Hippocampal formation (tissue), 2 donors: ENCODE results near the gene GPATCH3.
A peak's percentile ranks its signal among the peaks of the same experiment; 100 is the strongest.
"Not testable (repeated sequence)": the region's sequence is repeated elsewhere in the genome, so short reads cannot be mapped to it uniquely, and the experiment has no call there.

Experiments used
- DNase-seq, 2 donors: peaks; one replicate each; lab custom pipeline; 2025; lab: John Stamatoyannopoulos, UW

GPATCH3 gene

DNA sequence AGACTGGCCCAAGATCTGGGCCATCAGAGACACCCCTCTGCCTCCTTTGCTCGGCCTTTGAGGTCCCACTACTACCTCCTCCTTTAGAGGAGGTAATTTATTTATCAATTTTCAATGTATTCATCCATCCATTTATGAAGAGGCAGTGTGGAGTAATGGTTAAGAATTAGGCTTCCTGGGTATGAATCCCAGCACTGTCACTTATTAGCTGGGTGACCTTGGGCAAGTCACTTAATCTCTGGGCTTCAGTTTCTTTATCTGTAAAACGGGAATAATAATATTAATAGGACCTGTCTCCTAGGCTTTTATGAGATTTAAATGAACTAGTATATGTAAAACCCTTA is 11.9 kb upstream of the GPATCH3 start:
- no peak for DNase-seq

GRCh38 chr1:26911399-26912146 is 11.3 kb upstream of the GPATCH3 start:
- no peak for DNase-seq

DNA sequence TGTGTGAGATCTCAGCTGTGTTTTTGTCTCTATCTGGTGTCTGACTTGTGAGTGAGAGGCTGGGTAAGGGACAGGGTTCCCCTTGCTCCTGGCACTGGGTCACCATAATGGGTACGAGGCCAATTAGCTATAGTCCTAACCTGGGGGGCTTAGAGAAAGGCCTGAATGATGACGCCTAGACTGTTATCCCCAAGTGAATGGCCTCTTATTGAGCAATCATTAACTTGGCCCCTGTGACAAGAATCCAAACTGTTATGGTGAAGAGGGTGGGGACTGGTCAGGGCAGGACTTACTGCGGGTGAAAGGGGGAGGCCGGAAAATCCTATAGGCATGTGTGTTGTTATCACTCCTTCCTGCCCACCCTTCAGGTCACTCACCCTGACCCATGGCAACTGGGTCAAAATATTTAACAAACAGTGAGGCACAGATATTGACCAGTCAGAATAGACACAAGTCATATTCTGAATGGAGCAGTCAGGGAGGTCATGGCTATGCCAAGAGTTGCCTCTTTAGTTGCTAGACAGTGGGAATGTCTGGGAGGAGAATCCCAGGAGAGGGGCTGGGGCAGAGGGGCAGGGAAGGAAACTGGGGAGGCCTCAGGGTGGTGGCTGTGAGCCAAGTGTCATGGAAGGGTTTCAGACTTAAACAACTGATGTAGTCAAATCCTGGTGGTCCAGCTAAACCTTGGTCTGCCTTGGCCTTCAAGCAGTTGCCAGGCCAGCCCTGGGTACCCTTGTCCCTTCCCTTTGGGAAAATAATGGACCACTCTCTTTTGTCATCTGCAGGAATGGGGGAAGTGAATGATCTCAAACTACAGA is 10.3 kb upstream of the GPATCH3 start:
- DNase-seq: no peak

GRCh38 chr1:26909951-26910342 is 9.7 kb upstream of the GPATCH3 start:
- no peak for DNase-seq

DNA sequence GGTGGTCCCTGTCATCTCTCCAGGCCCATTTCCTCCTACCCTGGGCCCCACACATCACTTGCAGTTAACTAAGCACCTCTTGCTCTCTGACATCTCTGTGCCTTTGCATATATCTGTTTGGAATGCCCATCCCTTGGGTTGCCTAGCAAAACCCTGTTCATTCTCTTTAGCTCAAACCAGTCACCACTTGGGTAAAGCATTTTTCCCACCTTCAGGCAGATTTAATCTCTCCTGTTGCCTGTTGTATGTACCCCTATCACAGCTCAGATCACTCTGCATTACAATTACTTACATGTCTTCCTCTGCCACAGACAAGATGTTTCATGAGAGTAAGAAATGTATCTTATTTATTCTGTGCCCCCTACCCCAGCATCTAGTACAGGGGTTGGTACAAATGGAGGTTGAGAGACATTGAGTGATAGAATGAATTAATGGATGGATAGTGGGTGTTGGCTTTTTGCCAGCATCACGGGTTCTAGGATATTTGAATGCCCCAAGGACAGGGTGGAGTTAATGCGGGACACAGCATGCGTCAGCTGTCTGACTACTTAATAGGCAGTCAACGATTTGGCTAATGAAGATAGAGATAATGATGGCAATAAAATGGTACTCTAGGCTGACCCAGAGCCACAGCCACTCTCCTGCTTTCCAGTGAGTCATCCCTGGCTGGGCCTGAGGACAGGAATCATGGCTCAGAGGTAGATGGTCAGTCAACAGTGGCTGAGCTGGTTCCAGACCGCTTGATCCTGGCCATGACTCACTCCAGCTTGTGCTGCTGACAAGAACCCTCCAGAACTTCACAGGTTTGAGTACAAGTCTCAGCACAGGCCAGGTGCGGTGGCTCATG is 7.0 kb upstream of the GPATCH3 start:
- DNase-seq: no peak

DNA sequence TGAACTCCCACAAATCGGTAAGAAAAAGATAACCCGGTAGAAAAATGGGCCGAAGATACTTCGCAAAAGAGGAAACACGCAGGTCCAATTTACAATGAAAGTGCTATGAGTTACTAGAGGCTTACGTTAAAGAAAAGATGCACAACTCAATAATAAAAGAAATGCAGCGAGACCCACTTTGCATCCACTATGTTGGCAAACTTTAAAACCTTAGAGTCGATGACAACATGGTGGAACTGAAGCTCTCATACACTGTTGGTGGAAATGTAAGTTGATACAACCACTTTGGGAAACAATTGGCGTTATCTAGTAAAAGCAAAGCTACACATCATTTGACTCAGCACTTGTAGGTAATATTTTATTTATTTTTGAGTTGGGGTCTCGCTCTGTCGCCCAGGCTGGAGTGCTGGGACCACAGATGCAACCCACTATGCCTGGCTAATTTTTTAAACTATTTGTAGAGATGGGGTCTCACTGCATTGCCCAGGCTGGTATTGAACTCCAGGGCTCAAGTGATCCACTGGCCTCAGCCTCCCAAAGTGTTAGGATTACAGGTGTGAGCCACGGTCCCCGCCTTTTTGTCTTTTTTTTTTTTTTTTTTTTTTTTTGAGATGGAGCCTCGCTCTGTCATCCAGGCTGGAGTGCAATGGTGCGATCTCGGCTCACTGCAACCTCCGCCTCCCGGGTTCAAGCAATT is 696 bp upstream of the GPATCH3 start:
- DNase-seq: no peak

GRCh38 chr1:26897351-26897750 is 2.9 kb downstream of the GPATCH3 start:
- no peak for DNase-seq

DNA sequence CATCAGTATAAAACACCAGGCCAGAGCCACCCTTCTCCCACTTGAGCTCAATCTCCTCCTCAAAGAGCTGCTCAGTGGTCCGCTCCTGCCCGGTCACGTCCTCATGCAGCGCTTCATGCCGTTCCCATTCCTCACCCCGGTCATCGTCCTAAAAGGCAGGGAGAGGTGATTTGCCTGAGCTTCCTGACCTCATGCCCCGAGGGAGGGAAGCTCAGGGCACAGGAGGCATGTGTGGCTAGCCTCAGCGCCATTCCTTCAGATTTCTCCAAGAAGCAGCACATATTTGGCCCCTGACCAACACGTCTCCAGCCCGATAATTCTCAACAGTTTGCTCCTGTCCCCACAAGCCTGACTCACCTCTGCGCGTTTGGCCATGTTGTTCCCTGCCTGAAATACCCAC is 6.0 kb downstream of the GPATCH3 start:
- no peak for DNase-seq

DNA sequence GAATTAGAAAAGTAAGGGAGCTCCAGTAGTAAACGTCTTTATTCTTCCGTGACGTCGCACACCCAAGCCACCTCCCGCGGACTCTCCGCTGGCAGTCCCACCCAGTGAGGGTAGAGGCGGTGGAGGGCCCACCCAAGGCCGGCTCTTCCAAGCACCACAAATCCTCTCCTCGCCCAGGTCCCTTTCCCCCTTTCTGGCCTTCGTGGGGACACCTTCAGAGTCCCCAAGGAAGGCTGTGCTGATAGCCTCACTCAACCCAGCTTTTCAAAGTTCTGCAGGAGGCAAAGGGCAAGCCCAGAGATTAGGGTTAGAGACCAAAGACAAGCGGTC is 9.8 kb downstream of the GPATCH3 start:
- DNase-seq: no peak

- DNase-seq: peak; percentile 69 to 74
These were observed 10.5 kb downstream of the GPATCH3 start, which contains the start of gene GPN2 for GRCh38 chr1:26889551-26890466. Gene GPN2, minus strand, starts transcription at chr1:26890283. Its CDS starts 187 bp downstream, at chr1:26890096.

GRCh38 chr1:26888231-26888630 is 12.0 kb downstream of the GPATCH3 start:
- no peak for DNase-seq

DNA sequence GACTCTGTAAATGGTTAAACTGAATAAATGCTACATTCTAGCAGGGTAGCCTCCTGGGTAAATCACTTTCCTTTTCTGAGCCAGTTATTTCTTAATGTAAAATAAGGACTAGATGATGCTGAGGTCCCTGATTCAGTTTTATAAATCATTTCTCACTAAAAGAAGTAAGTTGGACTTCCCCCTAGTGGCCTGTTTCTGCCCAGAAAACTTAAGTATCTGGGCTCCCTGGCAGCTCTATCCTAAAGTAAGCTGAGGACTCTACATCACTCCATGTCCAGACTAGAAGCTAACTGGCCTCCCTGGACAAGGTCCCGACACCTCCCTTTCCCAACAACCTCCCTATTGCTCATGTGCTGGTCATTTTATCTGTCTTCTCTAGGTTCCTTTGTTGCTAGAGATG is 13.1 kb downstream of the GPATCH3 start:
- DNase-seq: no peak

GRCh38 chr1:26882696-26883463 is 17.4 kb downstream of the GPATCH3 start:
- DNase-seq: no peak

DNA sequence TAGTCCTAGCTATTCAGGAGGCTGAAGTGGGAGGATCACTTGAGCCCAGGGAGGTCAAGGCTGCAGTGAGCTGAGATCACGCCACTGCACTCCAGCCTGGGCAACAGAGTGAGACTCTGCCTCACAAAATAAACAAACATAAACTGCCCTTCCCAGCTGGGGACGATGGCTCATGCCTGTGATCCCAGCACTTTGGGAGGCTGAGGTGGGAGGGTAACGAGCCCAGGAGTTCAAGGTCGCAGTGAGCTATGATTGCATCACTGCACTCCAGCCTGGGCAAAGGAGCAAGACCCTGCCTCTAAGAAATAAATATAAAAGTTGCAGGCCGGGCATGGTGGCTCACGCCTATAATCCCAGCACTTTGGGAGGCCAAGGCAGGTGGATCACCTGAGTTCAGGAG is 18.7 kb downstream of the GPATCH3 start:
- not testable (repeated sequence) for DNase-seq

DNA sequence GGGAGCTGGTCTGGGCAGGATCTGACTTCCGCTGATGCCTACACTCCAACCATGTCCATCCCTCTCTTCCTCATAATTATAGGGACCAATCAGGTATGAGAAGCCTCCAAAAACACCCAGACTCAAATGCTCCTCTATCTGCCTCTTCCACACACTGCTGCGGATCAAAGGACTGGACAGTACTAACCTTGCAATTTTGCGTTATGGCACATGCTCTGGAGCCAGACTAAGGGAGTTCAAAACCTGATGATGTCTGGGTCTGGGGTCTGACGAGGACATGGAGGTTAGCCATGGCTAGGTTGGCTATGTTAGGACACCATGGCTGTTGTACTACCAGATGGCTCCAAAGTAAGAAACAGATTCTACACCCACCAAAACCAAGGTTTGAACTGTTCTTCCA is 20.5 kb downstream of the GPATCH3 start:
- DNase-seq: no peak

DNA sequence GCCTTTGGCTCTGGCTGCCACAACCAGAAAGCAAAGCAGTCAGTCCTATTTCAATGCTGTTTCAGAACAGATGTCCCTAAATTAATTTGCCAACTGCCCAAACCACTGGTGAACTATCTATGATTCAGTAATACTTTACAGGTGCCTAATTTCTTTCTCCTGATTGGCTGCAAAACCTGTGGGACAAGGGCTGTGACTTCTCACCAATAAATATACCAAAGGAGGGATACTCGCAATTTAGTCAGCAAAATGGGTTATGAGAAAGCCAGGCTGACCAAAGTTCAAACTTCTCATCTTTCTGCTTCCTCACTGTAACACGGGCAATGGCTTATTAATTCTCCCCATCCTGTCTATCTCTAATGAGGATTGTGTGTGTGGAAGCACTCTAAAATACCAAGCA is 22.9 kb downstream of the GPATCH3 start:
- DNase-seq: no peak

GRCh38 chr1:26874896-26875295 is 25.4 kb downstream of the GPATCH3 start:
- no peak for DNase-seq

GRCh38 chr1:26873097-26873496 is 27.2 kb downstream of the GPATCH3 start:
- DNase-seq: not testable (repeated sequence)

- DNase-seq: peak; percentile 93 to 96
These were observed 35.4 kb downstream of the GPATCH3 start for GRCh38 chr1:26864610-26865480.
